Activated naive CD4-positive, alpha-beta T cell treated with anti-CD3 and anti-CD28 coated beads, Interleukin-2, amount 10 ng/mL, durations not matched to agents 7 days and 5 days (primary cell): Measurements from ENCODE around the gene CASP8AP2.
A peak's percentile ranks its signal among the peaks of the same experiment; 100 is the strongest.
"Not testable (repeated sequence)": the region's sequence is repeated elsewhere in the genome, so short reads cannot be mapped to it uniquely, and the experiment has no call there.

Experiments used
- CTCF ChIA-PET: fragments of 350-600 bp; sonication (Branson Sonifier 250); formaldehyde crosslinking; loops from one replicate; lab custom pipeline; 2021; ENCODE audit warnings: antibody characterized with exemption; lab: Charles Lee
- DNase-seq: peaks from one replicate; pipeline ENCODE4 v3.0.0-alpha.2; 2020
- H3K27ac Mint-ChIP-seq: one replicate; pipeline ENCODE4 v1.8.0; 2021; ENCODE audit warnings: mild to moderate bottlenecking, moderate library complexity, mixed read lengths
- H3K27me3 Mint-ChIP-seq: one replicate; pipeline ENCODE4 v1.8.0; 2021; ENCODE audit warnings: mild to moderate bottlenecking, mixed read lengths
- H3K36me3 Mint-ChIP-seq: one replicate; pipeline ENCODE4 v1.8.0; 2021; ENCODE audit warnings: mixed read lengths
- H3K4me1 Mint-ChIP-seq: one replicate; pipeline ENCODE4 v1.8.0; 2021; ENCODE audit warnings: mixed read lengths
- H3K4me3 Mint-ChIP-seq: one replicate; pipeline ENCODE4 v1.8.0; 2021; ENCODE audit warnings: mild to moderate bottlenecking, moderate library complexity, mixed read lengths
- H3K9me3 Mint-ChIP-seq: one replicate; pipeline ENCODE4 v1.8.0; 2021; ENCODE audit warnings: mixed read lengths

CASP8AP2 gene

GRCh38 chr6:89799756-89800155 is 29.9 kb upstream of the CASP8AP2 start:
- no peaks in the 10 kb centered on the region for H3K27me3 Mint-ChIP-seq
- DNase-seq = no peak
- peaks cover 29% of the 10 kb centered on the region for H3K36me3 Mint-ChIP-seq
- no peak overlapping the region for H3K4me3 Mint-ChIP-seq
- H3K9me3 Mint-ChIP-seq = no peaks in the 10 kb centered on the region
- peaks cover 10% of the 10 kb centered on the region for H3K4me1 Mint-ChIP-seq
- CTCF ChIA-PET = interaction anchor here (1.0 to 1.5 kb wide), 2 partner anchors 9 to 20 kb away, joined by 3 read pairs; partner anchors contain the start of gene MDN1
- no peak overlapping the region for H3K27ac Mint-ChIP-seq

- Mint-ChIP-seq H3K4me3 (no peak overlapping the region), H3K27ac (no peak overlapping the region), H3K36me3 (peaks cover 14% of the 10 kb centered on the region), H3K4me1 (no peaks in the 10 kb centered on the region), H3K9me3 (no peaks in the 10 kb centered on the region), H3K27me3 (no peaks in the 10 kb centered on the region)
- no peak for DNase-seq
- CTCF ChIA-PET = interaction anchor here (0.6 to 2.8 kb wide), 2 partner anchors 10 to 11 kb away, joined by 3 to 18 read pairs; no protein-coding TSS in a partner anchor
These were observed 26.4 kb upstream of the CASP8AP2 start for GRCh38 chr6:89803271-89803670.

- CTCF ChIA-PET = interaction anchor here (1.2 kb wide), 1 partner anchor 13 kb away, joined by 3 read pairs; no protein-coding TSS in a partner anchor
- Mint-ChIP-seq H3K27ac (no peak overlapping the region), H3K4me1 (peaks cover 3% of the 10 kb centered on the region), H3K27me3 (no peaks in the 10 kb centered on the region), H3K36me3 (peaks cover 10% of the 10 kb centered on the region), H3K9me3 (no peaks in the 10 kb centered on the region), H3K4me3 (no peak overlapping the region)
- DNase-seq = no peak
These were observed 23.8 kb upstream of the CASP8AP2 start for GRCh38 chr6:89805814-89806371.

GRCh38 chr6:89807581-89807980 is 22.1 kb upstream of the CASP8AP2 start:
- Mint-ChIP-seq H3K9me3 (no peaks in the 10 kb centered on the region), H3K36me3 (peaks cover 6% of the 10 kb centered on the region), H3K4me3 (no peak overlapping the region), H3K27me3 (no peaks in the 10 kb centered on the region), H3K4me1 (peaks cover 3% of the 10 kb centered on the region), H3K27ac (no peak overlapping the region)
- DNase-seq = no peak
- CTCF ChIA-PET = interaction anchor here (0.5 kb wide), 1 partner anchor 15 kb away, joined by 3 read pairs; no protein-coding TSS in a partner anchor

- H3K4me1 Mint-ChIP-seq = peaks cover 18% of the 10 kb centered on the region
- CTCF ChIA-PET = not testable (repeated sequence)
These were observed 16.3 kb upstream of the CASP8AP2 start for GRCh38 chr6:89813422-89813821.

GRCh38 chr6:89817481-89817880 is 12.2 kb upstream of the CASP8AP2 start:
- CTCF ChIA-PET = no interaction called here
- peaks cover 14% of the 10 kb centered on the region for H3K36me3 Mint-ChIP-seq
- no peak for DNase-seq
- H3K4me3 Mint-ChIP-seq = peak overlapping the region; percentile 81
- peaks cover 36% of the 10 kb centered on the region for H3K4me1 Mint-ChIP-seq
- H3K27ac Mint-ChIP-seq = peak overlapping the region; percentile 53
- no peaks in the 10 kb centered on the region for H3K9me3 Mint-ChIP-seq
- no peaks in the 10 kb centered on the region for H3K27me3 Mint-ChIP-seq

More at GRCh38 chr6:89813422-89813821, 16.3 kb upstream of the CASP8AP2 start:
- not testable (repeated sequence) for H3K4me3 Mint-ChIP-seq, DNase-seq, H3K9me3 Mint-ChIP-seq, H3K27me3 Mint-ChIP-seq, H3K27ac Mint-ChIP-seq
- peaks cover 10% of the 10 kb centered on the region for H3K36me3 Mint-ChIP-seq

- CTCF ChIA-PET = interaction anchor here (0.6 to 1.9 kb wide), 4 partner anchors 10 to 1006 kb away, joined by 3 to 7 read pairs (median 5); partner anchors contain the start of gene CASP8AP2
- H3K4me1 Mint-ChIP-seq = peaks cover 40% of the 10 kb centered on the region
- H3K4me3 Mint-ChIP-seq = peak overlapping the region; percentile 81
- H3K36me3 Mint-ChIP-seq = peaks cover 14% of the 10 kb centered on the region
- no peaks in the 10 kb centered on the region for H3K27me3 Mint-ChIP-seq
- no peak for DNase-seq
- H3K27ac Mint-ChIP-seq = peak overlapping the region; percentile 91
- no peaks in the 10 kb centered on the region for H3K9me3 Mint-ChIP-seq
These were observed 10.7 kb upstream of the CASP8AP2 start for GRCh38 chr6:89818977-89819335.

GRCh38 chr6:89819336-89820130 is 10.1 kb upstream of the CASP8AP2 start, which contains the start of gene MDN1:
Gene MDN1, minus strand, starts transcription at chr6:89819794. Its CDS starts 187 bp downstream, at chr6:89819607.
- H3K27me3 Mint-ChIP-seq = no peaks in the 10 kb centered on the region
- H3K27ac Mint-ChIP-seq = peak within 1 kb of the TSS; percentile 91
- peaks cover 14% of the 10 kb centered on the region for H3K36me3 Mint-ChIP-seq
- peaks cover 40% of the 10 kb centered on the region for H3K4me1 Mint-ChIP-seq
- CTCF ChIA-PET = interaction anchor here (0.6 to 1.9 kb wide), 9 partner anchors 10 to 1005 kb away, joined by 3 to 7 read pairs (median 3); partner anchors contain the start of gene CASP8AP2
- peak; percentile 95 for DNase-seq
- no peaks in the 10 kb centered on the region for H3K9me3 Mint-ChIP-seq
- H3K4me3 Mint-ChIP-seq = peak within 1 kb of the TSS; percentile 81

GRCh38 chr6:89826029-89826528 is 3.6 kb upstream of the CASP8AP2 start:
- H3K9me3 Mint-ChIP-seq = no peaks in the 10 kb centered on the region
- CTCF ChIA-PET = interaction anchor here (0.9 kb wide), 1 partner anchor 653 kb away, joined by 4 read pairs; no protein-coding TSS in a partner anchor
- peaks cover 13% of the 10 kb centered on the region for H3K36me3 Mint-ChIP-seq
- DNase-seq = no peak
- no peaks in the 10 kb centered on the region for H3K27me3 Mint-ChIP-seq
- peaks cover 23% of the 10 kb centered on the region for H3K4me1 Mint-ChIP-seq
- no peak overlapping the region for H3K27ac Mint-ChIP-seq
- H3K4me3 Mint-ChIP-seq = no peak overlapping the region

- CTCF ChIA-PET = interaction anchor here (1.6 kb wide), 1 partner anchor 9 kb away, joined by 7 read pairs; the partner anchor contains the start of gene MDN1
- not testable (repeated sequence) for H3K9me3 Mint-ChIP-seq, H3K27me3 Mint-ChIP-seq, DNase-seq
- peak overlapping the region; percentile 99 for H3K27ac Mint-ChIP-seq
- peaks cover 36% of the 10 kb centered on the region for H3K4me1 Mint-ChIP-seq
- peak overlapping the region; percentile 99 for H3K4me3 Mint-ChIP-seq
- peaks cover 36% of the 10 kb centered on the region for H3K36me3 Mint-ChIP-seq
These were observed 1.1 kb upstream of the CASP8AP2 start for GRCh38 chr6:89828475-89828987.

GRCh38 chr6:89828988-89829471 is 650 bp upstream of the CASP8AP2 start:
- H3K27ac Mint-ChIP-seq = peak overlapping the region; percentile 99
- H3K4me1 Mint-ChIP-seq = peaks cover 38% of the 10 kb centered on the region
- CTCF ChIA-PET = interaction anchor here (0.6 to 1.6 kb wide), 4 partner anchors 9 to 648 kb away, joined by 3 to 7 read pairs (median 4); partner anchors contain the start of gene MDN1
- H3K4me3 Mint-ChIP-seq = peak overlapping the region; percentile 99
- no peaks in the 10 kb centered on the region for H3K27me3 Mint-ChIP-seq
- H3K36me3 Mint-ChIP-seq = peaks cover 38% of the 10 kb centered on the region
- peak; percentile 53 for DNase-seq
- no peaks in the 10 kb centered on the region for H3K9me3 Mint-ChIP-seq

- H3K27me3 Mint-ChIP-seq = no peaks in the 10 kb centered on the region
- H3K36me3 Mint-ChIP-seq = peaks cover 44% of the 10 kb centered on the region
- peaks cover 44% of the 10 kb centered on the region for H3K4me1 Mint-ChIP-seq
- peak overlapping the region; percentile 99 for H3K4me3 Mint-ChIP-seq
- no peaks in the 10 kb centered on the region for H3K9me3 Mint-ChIP-seq
- H3K27ac Mint-ChIP-seq = peak overlapping the region; percentile 99
- CTCF ChIA-PET = no interaction called here
- no peak for DNase-seq
These were observed 610 bp downstream of the CASP8AP2 start for GRCh38 chr6:89830170-89830809.
